K562 (cell line): ENCODE data around the gene SLC2A4. TPM values are rescaled to one million over a fixed set of nuclear protein-coding genes. Genes with fewer than 3 reads are reported as not detected.

Source experiments
- CHCHD3 ChIP-seq: fragments of 250-450 bp; sonication (Bioruptor Pico); IDR thresholded peaks from 2 replicates; pipeline ENCODE4 v2.1.2; 2022; ENCODE audit warnings: mild to moderate bottlenecking
- CREM ChIP-seq: IDR thresholded peaks from 2 replicates; pipeline ENCODE4 v1.6.1; 2014; ENCODE audit warnings: antibody characterized with exemption, low read depth
- GABPB1 ChIP-seq: sonication (generic); formaldehyde crosslinking; IDR thresholded peaks from 2 replicates; pipeline ENCODE4 v1.8.0; 2022; ENCODE audit warnings: mild to moderate bottlenecking, missing genetic modification reagents
- L3MBTL2 ChIP-seq: fragments of 450-650 bp; IDR thresholded peaks from 2 replicates; pipeline ENCODE4 v1.6.1; 2016; ENCODE audit warnings: mild to moderate bottlenecking, moderate library complexity
- MIER1 ChIP-seq: fragments of 450-650 bp; IDR thresholded peaks from 2 replicates; pipeline ENCODE4 v1.6.1; 2016; ENCODE audit warnings: antibody characterized with exemption, mild to moderate bottlenecking, low read depth
- XRCC5 ChIP-seq: fragments of 200-400 bp; formaldehyde crosslinking; IDR thresholded peaks from 2 replicates; pipeline ENCODE4 v1.6.1; 2017; ENCODE audit warnings: low read depth, mild to moderate bottlenecking, low read length
- ZBTB8A ChIP-seq: fragments of 450-650 bp; IDR thresholded peaks from 2 replicates; pipeline ENCODE4 v1.6.1; 2018; ENCODE audit warnings: mild to moderate bottlenecking, moderate library complexity; ENCODE audit not compliant: partially characterized antibody
- polyA plus RNA-seq, 8 experiments: library from polyadenylated mRNA; depleted of rRNA in 4 of 8; stranded (reverse) in 5 of 8; unstranded in 3 of 8; fragments of >200 nt; fragmentation: Nextera tagmentation in 2 of 8; fragmentation: Illumina TruSeq in 1 of 8; extraction: Ambion mirVana in 2 of 8; extraction: Trizol in 1 of 8; gene quantifications; 2 replicates each; pipeline versions ENCODE4 v1.2.1 to v1.2.3, GENCODE V29; 2011 to 2014; ENCODE audit warnings: inconsistent platforms in 1 of 8, missing spikeins in 1 of 8
- total RNA-seq, 7 experiments: library from RNA; depleted of rRNA in 6 of 7; stranded (reverse); fragments of >200 nt in 6 of 7; fragmentation: Illumina TruSeq in 2 of 7; extraction: Trizol in 2 of 7; gene quantifications; 2 replicates each; pipeline versions ENCODE4 v1.2.1 to v1.2.3, GENCODE V29; 2011 to 2021; ENCODE audit warnings: low replicate concordance in 1 of 7
- TF ChIP-seq, protein P1 (sequence below): sonication (generic); formaldehyde crosslinking; IDR thresholded peaks from 2 replicates; pipeline ENCODE4 v1.8.1; 2023; ENCODE audit warnings: mild to moderate bottlenecking, missing genetic modification reagents
- TF ChIP-seq, protein P2 (sequence below), 2 experiments: fragments of 450-650 bp; formaldehyde crosslinking in 1 of 2; IDR thresholded peaks; 2 replicates each; pipeline versions ENCODE4 v1.4.0 to v1.6.1; 2014 to 2020; ENCODE audit warnings: mild to moderate bottlenecking in 2 of 2, borderline replicate concordance in 1 of 2, low read depth in 1 of 2
- TF ChIP-seq, protein P3 (sequence below): sonication (generic); formaldehyde crosslinking; IDR thresholded peaks from 2 replicates; pipeline ENCODE4 v1.8.1; 2023; ENCODE audit warnings: mild to moderate bottlenecking, missing genetic modification reagents
- TF ChIP-seq, protein P4 (sequence below): fragments of 250-450 bp; sonication (Bioruptor Pico); IDR thresholded peaks from 2 replicates; pipeline ENCODE4 v1.8.0; 2022; ENCODE audit warnings: inconsistent platforms

SLC2A4 gene
- total and polyA plus RNA-seq, 9 of the 15 experiments (the other 6 are each of a cell fraction or from before 2014, with no cell fraction given): 0.74 to 3.5 (median 1.6) TPM

DNA sequence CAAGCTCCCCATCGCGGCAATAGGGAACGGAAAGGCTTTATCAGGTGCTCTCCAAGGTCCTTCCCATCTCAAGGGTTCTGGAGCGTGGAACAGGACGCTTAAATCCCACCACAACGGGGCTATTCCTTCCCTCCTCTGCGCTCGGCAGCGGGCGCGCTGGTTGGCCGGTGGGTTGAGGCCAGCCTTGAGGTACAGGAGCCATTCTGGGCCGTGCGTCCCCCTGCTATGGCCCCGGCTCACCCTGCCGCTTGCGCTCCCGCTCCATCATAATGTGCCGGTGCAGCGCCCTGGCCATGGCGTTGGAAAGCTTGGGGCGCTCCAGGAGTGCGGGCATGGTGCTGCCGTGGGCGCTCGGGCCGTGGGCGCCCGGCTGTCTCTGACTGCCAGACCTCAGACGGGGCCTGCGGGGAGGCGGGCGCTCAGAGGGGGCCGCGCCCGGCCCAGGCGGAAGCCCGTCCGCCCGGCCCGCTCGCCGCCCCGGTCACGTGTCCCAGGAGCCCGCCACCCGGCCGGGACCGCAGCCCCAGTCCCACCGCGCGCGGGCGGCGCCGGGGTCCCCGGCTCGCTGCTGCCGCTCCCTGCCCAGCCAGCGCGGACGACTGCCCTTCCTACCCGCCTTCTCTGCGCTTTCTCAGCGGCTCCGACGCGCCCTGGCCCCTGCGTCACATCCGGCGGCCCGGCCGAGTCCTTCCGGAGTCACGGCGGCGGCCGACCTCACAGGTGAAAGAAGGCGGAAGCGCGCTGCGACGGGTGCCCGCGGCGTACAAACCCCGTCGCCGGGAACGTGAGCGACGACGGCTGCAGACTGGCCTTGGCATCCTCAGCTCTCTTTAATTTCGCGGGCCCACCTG is 33.4 kb downstream of the SLC2A4 start, which contains the start of gene GPS2 (continued):
- TF ChIP-seq, protein P1, sequence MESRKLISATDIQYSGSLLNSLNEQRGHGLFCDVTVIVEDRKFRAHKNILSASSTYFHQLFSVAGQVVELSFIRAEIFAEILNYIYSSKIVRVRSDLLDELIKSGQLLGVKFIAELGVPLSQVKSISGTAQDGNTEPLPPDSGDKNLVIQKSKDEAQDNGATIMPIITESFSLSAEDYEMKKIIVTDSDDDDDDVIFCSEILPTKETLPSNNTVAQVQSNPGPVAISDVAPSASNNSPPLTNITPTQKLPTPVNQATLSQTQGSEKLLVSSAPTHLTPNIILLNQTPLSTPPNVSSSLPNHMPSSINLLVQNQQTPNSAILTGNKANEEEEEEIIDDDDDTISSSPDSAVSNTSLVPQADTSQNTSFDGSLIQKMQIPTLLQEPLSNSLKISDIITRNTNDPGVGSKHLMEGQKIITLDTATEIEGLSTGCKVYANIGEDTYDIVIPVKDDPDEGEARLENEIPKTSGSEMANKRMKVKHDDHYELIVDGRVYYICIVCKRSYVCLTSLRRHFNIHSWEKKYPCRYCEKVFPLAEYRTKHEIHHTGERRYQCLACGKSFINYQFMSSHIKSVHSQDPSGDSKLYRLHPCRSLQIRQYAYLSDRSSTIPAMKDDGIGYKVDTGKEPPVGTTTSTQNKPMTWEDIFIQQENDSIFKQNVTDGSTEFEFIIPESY (CRISPR knock-in tag): no peak
- TF ChIP-seq, protein P2, sequence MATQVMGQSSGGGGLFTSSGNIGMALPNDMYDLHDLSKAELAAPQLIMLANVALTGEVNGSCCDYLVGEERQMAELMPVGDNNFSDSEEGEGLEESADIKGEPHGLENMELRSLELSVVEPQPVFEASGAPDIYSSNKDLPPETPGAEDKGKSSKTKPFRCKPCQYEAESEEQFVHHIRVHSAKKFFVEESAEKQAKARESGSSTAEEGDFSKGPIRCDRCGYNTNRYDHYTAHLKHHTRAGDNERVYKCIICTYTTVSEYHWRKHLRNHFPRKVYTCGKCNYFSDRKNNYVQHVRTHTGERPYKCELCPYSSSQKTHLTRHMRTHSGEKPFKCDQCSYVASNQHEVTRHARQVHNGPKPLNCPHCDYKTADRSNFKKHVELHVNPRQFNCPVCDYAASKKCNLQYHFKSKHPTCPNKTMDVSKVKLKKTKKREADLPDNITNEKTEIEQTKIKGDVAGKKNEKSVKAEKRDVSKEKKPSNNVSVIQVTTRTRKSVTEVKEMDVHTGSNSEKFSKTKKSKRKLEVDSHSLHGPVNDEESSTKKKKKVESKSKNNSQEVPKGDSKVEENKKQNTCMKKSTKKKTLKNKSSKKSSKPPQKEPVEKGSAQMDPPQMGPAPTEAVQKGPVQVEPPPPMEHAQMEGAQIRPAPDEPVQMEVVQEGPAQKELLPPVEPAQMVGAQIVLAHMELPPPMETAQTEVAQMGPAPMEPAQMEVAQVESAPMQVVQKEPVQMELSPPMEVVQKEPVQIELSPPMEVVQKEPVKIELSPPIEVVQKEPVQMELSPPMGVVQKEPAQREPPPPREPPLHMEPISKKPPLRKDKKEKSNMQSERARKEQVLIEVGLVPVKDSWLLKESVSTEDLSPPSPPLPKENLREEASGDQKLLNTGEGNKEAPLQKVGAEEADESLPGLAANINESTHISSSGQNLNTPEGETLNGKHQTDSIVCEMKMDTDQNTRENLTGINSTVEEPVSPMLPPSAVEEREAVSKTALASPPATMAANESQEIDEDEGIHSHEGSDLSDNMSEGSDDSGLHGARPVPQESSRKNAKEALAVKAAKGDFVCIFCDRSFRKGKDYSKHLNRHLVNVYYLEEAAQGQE (IDR thresholded peaks at IDR 0.05; ENCODE audit: borderline replicate concordance): peak; percentile 97
- TF ChIP-seq, protein P2 (CRISPR knock-in tag; IDR thresholded peaks at IDR 0.05; ENCODE audit: low read depth): peak; percentile 91
- peak; percentile 48; the same call in 1 of the 2 replicates for TF ChIP-seq L3MBTL2
- peak; percentile 96 for TF ChIP-seq GABPB1 (CRISPR knock-in tag)
- TF ChIP-seq CHCHD3 (CRISPR knock-in tag): no peak
- TF ChIP-seq MIER1: peak; percentile 86
- no peak for TF ChIP-seq ZBTB8A
- TF ChIP-seq, protein P3, sequence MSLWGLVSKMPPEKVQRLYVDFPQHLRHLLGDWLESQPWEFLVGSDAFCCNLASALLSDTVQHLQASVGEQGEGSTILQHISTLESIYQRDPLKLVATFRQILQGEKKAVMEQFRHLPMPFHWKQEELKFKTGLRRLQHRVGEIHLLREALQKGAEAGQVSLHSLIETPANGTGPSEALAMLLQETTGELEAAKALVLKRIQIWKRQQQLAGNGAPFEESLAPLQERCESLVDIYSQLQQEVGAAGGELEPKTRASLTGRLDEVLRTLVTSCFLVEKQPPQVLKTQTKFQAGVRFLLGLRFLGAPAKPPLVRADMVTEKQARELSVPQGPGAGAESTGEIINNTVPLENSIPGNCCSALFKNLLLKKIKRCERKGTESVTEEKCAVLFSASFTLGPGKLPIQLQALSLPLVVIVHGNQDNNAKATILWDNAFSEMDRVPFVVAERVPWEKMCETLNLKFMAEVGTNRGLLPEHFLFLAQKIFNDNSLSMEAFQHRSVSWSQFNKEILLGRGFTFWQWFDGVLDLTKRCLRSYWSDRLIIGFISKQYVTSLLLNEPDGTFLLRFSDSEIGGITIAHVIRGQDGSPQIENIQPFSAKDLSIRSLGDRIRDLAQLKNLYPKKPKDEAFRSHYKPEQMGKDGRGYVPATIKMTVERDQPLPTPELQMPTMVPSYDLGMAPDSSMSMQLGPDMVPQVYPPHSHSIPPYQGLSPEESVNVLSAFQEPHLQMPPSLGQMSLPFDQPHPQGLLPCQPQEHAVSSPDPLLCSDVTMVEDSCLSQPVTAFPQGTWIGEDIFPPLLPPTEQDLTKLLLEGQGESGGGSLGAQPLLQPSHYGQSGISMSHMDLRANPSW (CRISPR knock-in tag): no peak
- TF ChIP-seq CREM: peak; percentile 98
- TF ChIP-seq XRCC5: 0 out of 2 replicates have a peak, but pooled peaks have one; percentile 43
- TF ChIP-seq, protein P4, sequence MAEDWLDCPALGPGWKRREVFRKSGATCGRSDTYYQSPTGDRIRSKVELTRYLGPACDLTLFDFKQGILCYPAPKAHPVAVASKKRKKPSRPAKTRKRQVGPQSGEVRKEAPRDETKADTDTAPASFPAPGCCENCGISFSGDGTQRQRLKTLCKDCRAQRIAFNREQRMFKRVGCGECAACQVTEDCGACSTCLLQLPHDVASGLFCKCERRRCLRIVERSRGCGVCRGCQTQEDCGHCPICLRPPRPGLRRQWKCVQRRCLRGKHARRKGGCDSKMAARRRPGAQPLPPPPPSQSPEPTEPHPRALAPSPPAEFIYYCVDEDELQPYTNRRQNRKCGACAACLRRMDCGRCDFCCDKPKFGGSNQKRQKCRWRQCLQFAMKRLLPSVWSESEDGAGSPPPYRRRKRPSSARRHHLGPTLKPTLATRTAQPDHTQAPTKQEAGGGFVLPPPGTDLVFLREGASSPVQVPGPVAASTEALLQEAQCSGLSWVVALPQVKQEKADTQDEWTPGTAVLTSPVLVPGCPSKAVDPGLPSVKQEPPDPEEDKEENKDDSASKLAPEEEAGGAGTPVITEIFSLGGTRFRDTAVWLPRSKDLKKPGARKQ: no peak
